GM12891 (cell line): ENCODE data around the gene VEGFB.

ENCODE experiments used
- POLR2A ChIP-seq: IDR thresholded peaks from 2 replicates; pipeline ENCODE4 v1.6.1; 2011; ENCODE audit warnings: low read depth, low read length, control low read depth
- POLR2AphosphoS5 ChIP-seq: IDR thresholded peaks from 2 replicates; pipeline ENCODE4 v1.6.1; 2011; ENCODE audit warnings: low read depth, low read length, control low read depth
- TAF1 ChIP-seq: IDR thresholded peaks from 2 replicates; pipeline ENCODE4 v1.6.1; 2011; ENCODE audit warnings: low read depth, low read length, control low read depth

DNA sequence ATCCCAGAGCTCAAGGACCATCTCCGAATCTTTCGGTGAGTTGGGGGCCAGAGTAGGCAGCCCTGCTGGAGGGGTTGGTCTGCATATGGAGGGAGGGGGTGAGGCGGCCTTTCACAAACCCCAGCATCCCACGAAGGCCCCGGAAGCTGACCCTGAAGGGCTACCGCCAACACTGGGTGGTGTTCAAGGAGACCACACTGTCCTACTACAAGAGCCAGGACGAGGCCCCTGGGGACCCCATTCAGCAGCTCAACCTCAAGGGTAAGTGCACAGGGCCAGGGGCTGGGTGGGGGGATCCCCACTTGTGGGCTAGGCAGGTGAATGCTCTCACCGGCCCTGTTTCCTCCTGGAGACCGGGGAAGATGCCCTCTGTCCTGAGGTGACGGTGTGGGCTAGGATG is 14.6 kb upstream of the VEGFB start:
- TF ChIP-seq POLR2A (no peak), TAF1 (no peak), POLR2AphosphoS5 (no peak)
